ENCODE measurements around the gene P3H1.
"Not testable (repeated sequence)": the region's sequence is repeated elsewhere in the genome, so short reads cannot be mapped to it uniquely, and the experiment has no call there.

P3H1 gene

DNA sequence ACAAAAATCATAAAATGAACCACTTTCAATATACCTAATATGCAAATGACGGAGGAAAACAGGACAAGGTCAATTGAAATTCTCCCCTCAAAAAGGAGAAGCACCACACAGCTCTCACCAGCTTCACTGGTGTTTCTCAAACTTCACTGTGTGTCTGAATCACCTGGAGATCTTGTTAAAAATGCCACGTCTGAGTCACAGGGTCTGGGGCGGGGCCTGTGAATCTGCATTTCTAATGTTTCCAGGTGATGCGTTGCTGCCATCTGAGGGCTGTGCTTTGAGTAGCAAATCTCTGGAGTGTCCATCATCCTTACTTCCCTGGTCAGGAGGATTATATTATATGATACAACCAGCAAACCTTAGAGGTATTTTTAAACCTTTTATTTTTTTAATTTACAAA, 35.8 kb downstream of the P3H1 start:
- no peak for DNase-seq

DNA sequence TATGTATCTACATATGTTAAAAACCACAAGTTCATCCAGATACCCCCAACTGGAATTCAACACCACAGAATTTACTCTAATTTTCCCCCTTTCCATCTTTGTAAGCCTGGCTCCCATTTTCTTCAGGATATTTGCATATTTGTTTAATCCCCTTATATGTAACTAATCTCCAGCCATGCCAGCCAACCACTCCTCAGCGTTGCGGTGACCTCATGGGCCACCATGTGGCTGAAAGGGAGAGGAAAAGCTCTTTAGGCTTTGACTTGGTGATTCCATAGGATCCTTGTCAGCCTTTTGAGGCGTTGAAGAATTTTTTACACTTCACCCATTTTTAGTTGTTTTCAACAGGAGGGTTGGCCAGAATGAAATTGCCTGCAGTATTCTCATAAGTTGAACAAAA, 36.8 kb downstream of the P3H1 start:
- DNase-seq = no peak

- DNase-seq = not testable (repeated sequence)
Observed at GRCh38 chr1:42725820-42726219, 41.0 kb downstream of the P3H1 start.

DNA sequence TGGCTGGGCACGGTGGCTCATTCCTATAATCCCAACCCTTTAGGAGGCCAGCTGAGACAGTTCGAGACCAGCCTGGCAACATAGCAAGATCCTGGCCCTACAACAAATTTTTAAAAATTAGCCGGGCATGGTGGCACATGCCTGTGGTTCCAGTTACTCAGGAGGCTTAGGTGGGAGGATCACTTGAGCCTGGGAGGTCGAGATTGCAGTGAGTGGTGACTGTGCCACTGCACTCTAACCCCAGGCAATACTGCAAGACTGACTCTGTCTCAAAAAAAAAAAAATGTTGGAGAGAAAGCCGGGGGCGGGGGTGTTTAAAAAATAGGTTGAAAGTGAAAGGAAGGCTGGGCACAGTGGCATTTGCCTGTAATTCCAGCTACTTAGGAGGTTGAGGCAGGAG, 43.3 kb downstream of the P3H1 start:
- DNase-seq = no peak

- not testable (repeated sequence) for DNase-seq
Observed at GRCh38 chr1:42722403-42722802, 44.4 kb downstream of the P3H1 start.

DNA sequence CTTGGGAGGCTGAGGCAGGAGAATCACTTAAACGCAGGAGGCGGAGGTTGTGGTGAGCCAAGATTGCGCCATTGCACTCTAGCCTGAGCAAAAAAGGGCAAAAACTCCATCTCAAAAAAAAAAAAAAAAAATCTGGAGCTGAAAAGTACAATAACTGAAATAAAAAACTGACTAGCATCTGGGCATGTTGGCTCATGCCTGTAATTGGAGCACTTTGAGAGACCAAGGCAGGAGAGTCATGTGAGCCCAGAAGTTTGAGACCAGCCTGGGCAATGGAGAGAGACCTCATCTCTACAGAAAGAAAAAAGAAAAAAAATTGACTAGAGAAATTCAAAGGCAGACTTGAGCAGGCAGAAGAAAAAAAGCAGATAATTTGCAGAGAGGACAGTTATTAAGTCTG, 44.9 kb downstream of the P3H1 start:
- no peak for DNase-seq

GRCh38 chr1:42720868-42721267, 46.0 kb downstream of the P3H1 start:
- no peak for DNase-seq

DNA sequence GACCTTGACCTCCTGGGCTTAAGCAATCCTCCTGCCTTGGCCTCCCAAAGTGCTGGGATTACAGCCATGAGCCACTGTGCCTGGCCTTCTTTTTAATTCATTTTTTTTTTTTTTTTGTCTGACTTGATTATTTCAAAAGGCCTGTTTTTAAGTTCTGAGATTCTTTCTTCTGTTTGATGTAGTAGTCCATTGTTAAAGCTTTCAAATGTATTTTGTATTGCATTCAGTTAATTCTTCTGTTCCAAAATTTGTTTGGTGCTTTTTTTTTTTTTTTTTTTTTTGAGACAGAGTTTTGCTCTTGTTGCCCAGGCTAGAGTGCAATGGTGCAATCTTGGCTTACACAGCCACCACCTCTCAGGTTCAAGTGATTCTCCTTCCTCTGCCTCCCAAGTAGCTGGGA, 52.4 kb downstream of the P3H1 start:
- DNase-seq = not testable (repeated sequence)

- no peak for DNase-seq
Observed at GRCh38 chr1:42713293-42713692, 53.5 kb downstream of the P3H1 start.

DNA sequence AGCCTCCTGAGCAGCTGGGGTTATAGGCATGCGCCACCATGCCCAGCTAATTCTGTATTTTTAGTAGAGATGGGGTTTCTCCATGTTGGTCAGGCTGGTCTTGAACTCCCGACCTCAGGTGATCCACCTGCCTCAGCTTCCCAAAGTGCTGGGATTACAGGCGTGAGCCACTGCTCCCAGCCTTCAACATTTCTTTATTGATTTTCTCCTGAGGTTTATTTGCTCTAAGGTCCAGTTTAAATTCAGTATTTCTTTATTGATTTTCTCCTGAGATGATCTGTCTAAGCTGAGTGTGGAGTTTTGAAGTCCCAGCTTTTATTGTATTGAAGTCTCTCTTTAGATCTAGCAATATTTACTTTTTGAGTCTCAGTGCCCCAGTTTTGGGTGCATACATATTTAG, 54.0 kb downstream of the P3H1 start:
- DNase-seq = not testable (repeated sequence)

- DNase-seq = no peak
Observed at GRCh38 chr1:42703888-42704464, 62.9 kb downstream of the P3H1 start.

GRCh38 chr1:42700006-42700405, 66.8 kb downstream of the P3H1 start:
- DNase-seq = no peak

DNA sequence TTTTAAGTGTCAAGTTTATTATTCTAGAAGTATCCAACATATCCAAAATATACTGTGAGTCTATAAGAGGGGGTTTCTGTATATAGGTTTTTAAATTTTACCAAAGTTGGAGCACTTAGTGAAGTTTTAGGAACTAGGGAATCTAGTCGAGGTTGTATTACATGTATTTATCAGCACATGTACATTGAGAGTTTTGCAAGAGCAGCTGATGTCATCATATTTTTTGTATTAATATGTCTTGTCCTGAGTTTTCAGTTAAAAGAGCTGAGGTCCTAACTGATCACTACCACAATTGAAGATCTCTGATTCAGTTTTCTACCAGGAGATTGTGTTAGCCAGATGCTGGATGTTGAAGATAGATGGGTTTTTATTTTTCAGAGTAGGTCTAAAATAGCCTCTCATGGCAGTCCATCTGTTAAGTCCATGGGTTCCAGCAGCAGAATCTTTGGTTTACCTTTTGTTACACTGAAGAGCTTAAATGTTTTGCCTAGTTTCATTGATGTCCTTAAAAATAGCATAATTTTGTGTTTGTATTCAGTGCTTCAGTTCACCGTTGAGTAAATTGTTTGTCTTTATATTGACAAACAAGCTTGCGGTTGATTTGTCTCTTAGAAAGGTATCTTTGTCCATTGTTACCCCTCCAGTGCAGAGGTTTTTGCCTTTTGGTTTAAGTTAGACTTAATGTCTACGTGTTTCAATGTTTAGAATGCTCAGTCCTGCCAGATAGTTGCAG, 68.6 kb downstream of the P3H1 start:
- no peak for DNase-seq

Measured in hypothalamus (tissue), 51 donors.